Kidney (tissue), 14 donors: ENCODE measurements around the gene EML6. TPM values are rescaled to one million over a fixed set of nuclear protein-coding genes. Genes with fewer than 3 reads are reported as not detected.

Experiments
- DNase-seq, 5 donors: peaks; one replicate each; pipeline ENCODE4 v3.0.0-alpha.2; 2013 to 2020
- FAIRE-seq: peaks from 2 replicates; lab custom pipeline; 2012; peaks lifted over from hg19 to GRCh38; lab: Jason Lieb, UNC
- H3K27ac ChIP-seq, 2 donors: one replicate each; pipeline ENCODE4 v1.7.0; 2013; ENCODE audit warnings: low read depth in 2 of 2, low read length in 2 of 2, inconsistent platforms in 1 of 2
- H3K27me3 ChIP-seq: one replicate; pipeline ENCODE4 v1.7.1; 2013; ENCODE audit warnings: low read length, inconsistent platforms; ENCODE audit not compliant: control insufficient read depth, insufficient read depth
- H3K36me3 ChIP-seq, 3 donors: one replicate each; pipeline versions ENCODE4 v1.7.0 to v1.7.1; 2013; ENCODE audit warnings: low read length in 3 of 3, control low read depth in 1 of 3, inconsistent platforms in 1 of 3; ENCODE audit not compliant: insufficient read depth in 3 of 3, control insufficient read depth in 2 of 3
- H3K4me1 ChIP-seq, 3 donors: one replicate each; pipeline versions ENCODE4 v1.7.0 to v1.7.1; 2013; ENCODE audit warnings: low read length in 3 of 3, inconsistent platforms in 1 of 3, low read depth in 1 of 3; ENCODE audit not compliant: control insufficient read depth in 2 of 3, insufficient read depth in 2 of 3
- H3K4me3 ChIP-seq, 3 donors: one replicate each; pipeline versions ENCODE4 v1.7.0 to v1.8.1; 2013; ENCODE audit warnings: low read length in 3 of 3, control low read depth in 1 of 3, inconsistent platforms in 1 of 3
- H3K9ac ChIP-seq, 3 donors: one replicate each; pipeline versions ENCODE4 v1.7.0 to v1.7.1; 2013; ENCODE audit warnings: low read length in 3 of 3, control low read depth in 1 of 3, inconsistent platforms in 1 of 3
- H3K9me3 ChIP-seq, 3 donors: one replicate each; pipeline versions ENCODE4 v1.7.0 to v1.7.1; 2013; ENCODE audit warnings: low read length in 3 of 3, control low read depth in 1 of 3, inconsistent platforms in 1 of 3; ENCODE audit not compliant: control insufficient read depth in 2 of 3, insufficient read depth in 1 of 3
- CTCF ChIP-seq: IDR thresholded peaks from 3 replicates; pipeline ENCODE4 v1.5.1; 2012; ENCODE audit warnings: mild to moderate bottlenecking, moderate library complexity, borderline replicate concordance; ENCODE audit not compliant: insufficient read depth; ENCODE audit errors: extremely low read depth
- intact Hi-C: fragments of 100-400 bp; cut with DNase I; formaldehyde crosslinking; loops from one replicate; pipeline ENCODE4 v1.11.1; 2022
- polyA plus RNA-seq: library from polyadenylated mRNA; stranded (reverse); fragments of 350-450 nt; fragmentation: Illumina TruSeq; extraction: RNeasy Lipid Tissue Mini Kit (QIAGEN cat#74804); gene quantifications from one replicate; pipeline ENCODE4 v1.2.3, GENCODE V29; 2014; ENCODE audit warnings: low read depth, low replicate concordance; ENCODE audit not compliant: insufficient read depth
- total RNA-seq: library from RNA; stranded (reverse); fragmentation: NEBNext Ultra II Directional; extraction: Animal tissue kit (Norgen Biotek cat#: 25700); gene quantifications from one replicate; pipeline ENCODE4 v1.2.1, GENCODE V29; 2021
- donor health status: control.
- donor health status: control.
- donor health status: control.
- donor health status: control.
- donor health status: control.
- donor health status: DM: yes; HTN: yes; CAD: no.
- donor health status: Normal renal cell carcinoma (clear cell type).

The EML6 gene
- total and polyA plus RNA-seq, 2 donors from 2014 or later: 1.7 to 3.1 TPM

GRCh38 chr2:54947136-54947535, 223.7 kb downstream of the EML6 start:
- Histone ChIP-seq H3K9me3 (no peaks in the 10 kb centered on the region), H3K9ac (no peak overlapping the region), H3K27ac (no peak overlapping the region), H3K4me1 (peaks cover 0 to 4% (median 0%) of the 10 kb centered on the region in 3 donors), H3K4me3 (no peak overlapping the region), H3K27me3 (no peaks in the 10 kb centered on the region), H3K36me3 (no peaks in the 10 kb centered on the region)
- intact Hi-C loops: no loop called here
- TF ChIP-seq CTCF: no peak
- FAIRE-seq (no peak), DNase-seq (no peak)

GRCh38 chr2:54947646-54948045, 224.2 kb downstream of the EML6 start:
- no peak overlapping the region for H3K27ac ChIP-seq
- peaks cover 0 to 4% (median 0%) of the 10 kb centered on the region in 3 donors for H3K4me1 ChIP-seq
- no peak for TF ChIP-seq CTCF
- intact Hi-C loops: no loop called here
- DNase-seq (no peak), FAIRE-seq (no peak)
- no peak overlapping the region for H3K9ac ChIP-seq
- no peaks in the 10 kb centered on the region for H3K27me3 ChIP-seq
- no peaks in the 10 kb centered on the region for H3K9me3 ChIP-seq
- no peak overlapping the region for H3K4me3 ChIP-seq
- no peaks in the 10 kb centered on the region for H3K36me3 ChIP-seq

- H3K9ac ChIP-seq: no peak overlapping the region
- no peak overlapping the region for H3K4me3 ChIP-seq
- no peak for FAIRE-seq
- no peak for DNase-seq
- H3K4me1 ChIP-seq: peaks cover 0 to 4% (median 0%) of the 10 kb centered on the region in 3 donors
- no peaks in the 10 kb centered on the region for H3K9me3 ChIP-seq
- no peaks in the 10 kb centered on the region for H3K36me3 ChIP-seq
- TF ChIP-seq CTCF: no peak
- H3K27ac ChIP-seq: no peak overlapping the region
- H3K27me3 ChIP-seq: no peaks in the 10 kb centered on the region
- intact Hi-C loops: no loop called here
Observed at GRCh38 chr2:54948120-54948519, 224.7 kb downstream of the EML6 start.

- FAIRE-seq: no peak
Observed at GRCh38 chr2:54949431-54949830, 226.0 kb downstream of the EML6 start.

More at GRCh38 chr2:54949431-54949830, 226.0 kb downstream of the EML6 start:
- intact Hi-C loops: no loop called here
- no peak for TF ChIP-seq CTCF
- H3K27ac ChIP-seq: no peak overlapping the region
- DNase-seq: no peak
- H3K9me3 ChIP-seq: no peaks in the 10 kb centered on the region
- H3K27me3 ChIP-seq: no peaks in the 10 kb centered on the region
- H3K4me3 ChIP-seq: no peak overlapping the region
- no peaks in the 10 kb centered on the region for H3K36me3 ChIP-seq
- H3K9ac ChIP-seq: no peak overlapping the region
- peaks cover 0 to 4% (median 0%) of the 10 kb centered on the region in 3 donors for H3K4me1 ChIP-seq
